ENCODE data around the gene KRTAP5-5. TPM values are rescaled to one million over a fixed set of nuclear protein-coding genes. Genes with fewer than 3 reads are reported as not detected.

The KRTAP5-5 gene
- total and polyA plus RNA-seq, 12 donors: not detected

GRCh38 chr11:1675536-1676228, 46.1 kb downstream of the KRTAP5-5 start:
- Histone ChIP-seq H3K4me3 (no peak overlapping the region), H3K4me1 (peaks cover 0 to 5% (median 0%) of the 10 kb centered on the region in 9 donors), H3K9me3 (peaks cover 0 to 3% (median 0%) of the 10 kb centered on the region in 11 donors), H3K27ac (no peak overlapping the region), H3K27me3 (peaks cover 0 to 55% (median 40%) of the 10 kb centered on the region in 7 donors), H3K36me3 (no peaks in the 10 kb centered on the region)
- WGBS, 2 donors: 64 to 67% methylated on average over 11 of the region's 11 CpGs
- no peak for DNase-seq
- intact Hi-C loops (cut with DNase I): no loop called here
- no peak for ATAC-seq
- no peak for TF ChIP-seq CTCF (IDR thresholded peaks at IDR 0.05)

- Histone ChIP-seq H3K27me3 (peaks cover 0 to 57% (median 44%) of the 10 kb centered on the region in 7 donors), H3K4me1 (peaks cover 0 to 5% (median 0%) of the 10 kb centered on the region in 9 donors), H3K4me3 (no peak overlapping the region), H3K9me3 (peaks cover 0 to 3% (median 0%) of the 10 kb centered on the region in 11 donors), H3K27ac (no peak overlapping the region), H3K36me3 (no peaks in the 10 kb centered on the region)
- no peak for TF ChIP-seq CTCF (IDR thresholded peaks at IDR 0.05)
- WGBS, 2 donors: 92% methylated on average over 7 of the region's 7 CpGs
- DNase-seq (no peak), ATAC-seq (no peak)
- intact Hi-C loops (cut with DNase I): no loop called here
Measured at GRCh38 chr11:1676229-1676740, 46.7 kb downstream of the KRTAP5-5 start.

DNA sequence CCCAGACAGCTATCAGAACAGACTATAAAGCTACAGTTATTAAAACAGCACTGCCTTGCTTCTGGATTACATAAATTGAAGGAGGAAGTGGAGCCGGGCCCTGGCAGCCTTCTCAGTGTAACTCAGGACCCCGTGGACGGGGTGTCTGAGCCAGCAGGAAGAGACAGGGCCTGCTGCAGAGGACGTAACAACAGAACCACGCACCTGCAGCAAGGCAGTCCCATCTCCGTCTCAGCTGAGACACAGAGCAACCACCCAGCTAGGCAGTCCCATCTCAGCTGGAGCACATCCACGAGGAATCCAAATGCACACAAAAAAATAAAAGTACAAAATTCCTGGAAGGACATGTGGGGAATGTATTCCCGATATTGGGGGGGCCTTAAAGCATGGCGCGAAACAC, 50.3 kb downstream of the KRTAP5-5 start:
- no peak for ATAC-seq
- Histone ChIP-seq H3K27me3 (peaks cover 0 to 49% (median 37%) of the 10 kb centered on the region in 7 donors), H3K36me3 (no peaks in the 10 kb centered on the region), H3K4me1 (peaks cover 0 to 3% (median 0%) of the 10 kb centered on the region in 9 donors), H3K27ac (no peak overlapping the region), H3K9me3 (peaks cover 0 to 3% (median 0%) of the 10 kb centered on the region in 11 donors), H3K4me3 (no peak overlapping the region)
- 87 to 88% methylated on average over 10 of the region's 10 CpGs for WGBS, 2 donors
- intact Hi-C loops (cut with DNase I): no loop called here
- no peak for DNase-seq
- no peak for TF ChIP-seq CTCF (IDR thresholded peaks at IDR 0.05)

Other genes with a start within 250 kb of the KRTAP5-5 start
- under 1 TPM in 9 of 10 donors, not detected in 1; 0.13 to 0.91 (median 0.42) TPM for gene BRSK2, start 239.8 kb upstream of the KRTAP5-5 start, total RNA-seq
- gene BRSK2, start 239.8 kb upstream of the KRTAP5-5 start, polyA plus RNA-seq: 1 to 10 TPM in 1 of 2 donors, under 1 TPM in 1; 0.68 to 2.3 TPM
- gene MOB2, start 143.0 kb upstream of the KRTAP5-5 start, total RNA-seq: 10 to 100 TPM; 36.8 to 59.1 (median 45.2) TPM
- 10 to 100 TPM; 25.2 to 57.9 TPM for gene MOB2, start 143.0 kb upstream of the KRTAP5-5 start, polyA plus RNA-seq
- gene DUSP8, start 57.5 kb upstream of the KRTAP5-5 start, total RNA-seq: 10 to 100 TPM; 10.4 to 53.5 (median 22.2) TPM
- gene DUSP8, start 57.5 kb upstream of the KRTAP5-5 start, polyA plus RNA-seq: 1 to 10 TPM; 5.9 to 7.7 TPM
- gene KRTAP5-1, start 44.5 kb upstream of the KRTAP5-5 start, total RNA-seq: not detected
- gene KRTAP5-1, start 44.5 kb upstream of the KRTAP5-5 start, polyA plus RNA-seq: not detected
- gene KRTAP5-2, start 31.5 kb upstream of the KRTAP5-5 start, total RNA-seq: not detected
- under 1 TPM in 1 of 2 donors, not detected in 1; 0.04 TPM for gene KRTAP5-2, start 31.5 kb upstream of the KRTAP5-5 start, polyA plus RNA-seq
- not detected for gene KRTAP5-3, start 21.3 kb upstream of the KRTAP5-5 start, total RNA-seq
- not detected for gene KRTAP5-3, start 21.3 kb upstream of the KRTAP5-5 start, polyA plus RNA-seq
- not detected for gene KRTAP5-4, start 7.6 kb upstream of the KRTAP5-5 start, total RNA-seq
- gene KRTAP5-4, start 7.6 kb upstream of the KRTAP5-5 start, polyA plus RNA-seq: not detected
- not detected for gene KRTAP5-6, start 67.4 kb downstream of the KRTAP5-5 start, total RNA-seq
- not detected for gene KRTAP5-6, start 67.4 kb downstream of the KRTAP5-5 start, polyA plus RNA-seq
- 1 to 10 TPM in 4 of 10 donors, under 1 TPM in 6; 0.18 to 2.4 (median 0.42) TPM for gene IFITM10, start 120.8 kb downstream of the KRTAP5-5 start, total RNA-seq
- gene IFITM10, start 120.8 kb downstream of the KRTAP5-5 start, polyA plus RNA-seq: under 1 TPM; 0.07 to 0.80 TPM
- gene CTSD, start 134.2 kb downstream of the KRTAP5-5 start, total RNA-seq: 1,000 to 10,000 TPM in 2 of 10 donors, 100 to 1,000 TPM in 8; 501 to 1,070 (median 786) TPM
- 100 to 1,000 TPM; 431 to 976 TPM for gene CTSD, start 134.2 kb downstream of the KRTAP5-5 start, polyA plus RNA-seq
- gene SYT8, start 205.2 kb downstream of the KRTAP5-5 start, total RNA-seq: not detected
- not detected for gene SYT8, start 205.2 kb downstream of the KRTAP5-5 start, polyA plus RNA-seq
- under 1 TPM in 3 of 10 donors, not detected in 7; 0.36 to 0.55 (median 0.46) TPM for gene TNNI2, start 209.2 kb downstream of the KRTAP5-5 start, total RNA-seq
- 1 to 10 TPM in 1 of 2 donors, under 1 TPM in 1; 0.71 to 1.2 TPM for gene TNNI2, start 209.2 kb downstream of the KRTAP5-5 start, polyA plus RNA-seq
- gene LSP1, start 223.3 kb downstream of the KRTAP5-5 start, total RNA-seq: 10 to 100 TPM; 16.0 to 57.2 (median 20.8) TPM
- gene LSP1, start 223.3 kb downstream of the KRTAP5-5 start, polyA plus RNA-seq: 10 to 100 TPM; 21.3 to 21.5 TPM